GM21619 (cell line): ENCODE measurements around the gene FDX1.
"Not testable (repeated sequence)": the region's sequence is repeated elsewhere in the genome, so short reads cannot be mapped to it uniquely, and the experiment has no call there.

Experiments
- ATAC-seq: cut with Tn5 transposase; IDR thresholded peaks from one replicate; pipeline ENCODE4 v1.9.1; 2021; ENCODE audit not compliant: unreplicated experiment

The FDX1 gene, protein sequence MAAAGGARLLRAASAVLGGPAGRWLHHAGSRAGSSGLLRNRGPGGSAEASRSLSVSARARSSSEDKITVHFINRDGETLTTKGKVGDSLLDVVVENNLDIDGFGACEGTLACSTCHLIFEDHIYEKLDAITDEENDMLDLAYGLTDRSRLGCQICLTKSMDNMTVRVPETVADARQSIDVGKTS

GRCh38 chr11:110429731-110430266, at the start of gene FDX1:
Gene FDX1 (plus strand): TSS chr11:110429948. CDS start chr11:110430121, 173 bp downstream.
- peak; percentile 81 for ATAC-seq

DNA sequence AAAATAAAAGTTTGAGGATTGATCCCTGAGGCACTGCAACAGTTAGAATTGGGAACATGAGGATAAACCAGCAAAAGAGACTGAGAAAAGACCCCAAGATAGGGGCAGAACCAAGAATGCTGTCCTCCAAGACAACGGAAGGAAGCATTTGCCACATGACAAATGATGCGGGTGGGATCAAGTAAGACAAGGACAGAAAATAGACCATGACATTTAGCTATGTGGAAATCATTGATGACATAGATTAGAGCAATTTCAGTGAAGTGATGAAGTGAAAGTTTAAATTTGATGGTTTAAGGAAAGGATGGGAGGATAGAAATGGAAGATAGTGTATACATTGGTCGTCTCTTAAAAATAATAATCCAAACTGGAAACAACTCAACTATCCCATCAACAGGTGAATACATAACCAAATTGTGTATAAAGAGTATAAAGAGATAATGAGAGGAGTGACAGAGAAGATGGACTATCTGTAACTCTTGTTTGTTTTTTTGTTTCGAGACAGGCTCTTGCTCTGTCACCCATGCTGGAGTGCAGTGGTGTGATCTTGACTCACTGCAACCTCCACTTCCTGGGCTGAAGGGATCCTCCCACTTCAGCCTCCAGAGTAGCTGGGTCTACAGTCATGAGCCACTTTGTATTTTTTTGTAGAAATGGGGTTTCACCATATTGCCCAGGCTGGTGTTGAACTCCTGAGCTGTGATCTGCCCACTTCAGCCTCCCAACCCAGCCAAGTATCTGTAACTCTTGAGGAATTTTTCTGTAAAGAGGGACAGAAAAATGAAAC, 48.7 kb upstream of the FDX1 start:
- ATAC-seq, result no peak

DNA sequence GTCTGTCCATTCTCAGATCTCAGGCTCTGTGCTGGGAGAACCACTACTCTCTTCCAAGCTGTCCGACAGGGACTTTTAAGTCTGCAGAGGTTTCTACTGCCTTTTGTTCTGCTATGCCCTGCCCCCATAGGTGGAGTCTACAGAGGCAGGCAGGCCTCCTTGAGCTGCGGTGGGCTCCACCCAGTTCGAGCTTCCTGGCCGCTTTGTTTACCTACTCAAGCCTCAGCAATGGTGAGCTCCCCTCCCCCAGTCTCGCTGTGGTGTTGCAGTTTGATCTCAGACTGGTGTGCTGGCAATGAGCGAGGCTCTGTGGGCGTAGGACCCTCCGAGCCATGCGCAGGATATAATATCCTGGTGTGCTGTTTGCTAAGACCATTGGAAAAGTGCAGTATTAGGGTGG, 41.5 kb upstream of the FDX1 start:
- not testable (repeated sequence) for ATAC-seq

- no peak for ATAC-seq
Observed at GRCh38 chr11:110389965-110390364, 39.8 kb upstream of the FDX1 start.

GRCh38 chr11:110392056-110392455, 37.7 kb upstream of the FDX1 start:
- no peak for ATAC-seq

GRCh38 chr11:110397668-110398286, 32.0 kb upstream of the FDX1 start:
- ATAC-seq, result not testable (repeated sequence)

DNA sequence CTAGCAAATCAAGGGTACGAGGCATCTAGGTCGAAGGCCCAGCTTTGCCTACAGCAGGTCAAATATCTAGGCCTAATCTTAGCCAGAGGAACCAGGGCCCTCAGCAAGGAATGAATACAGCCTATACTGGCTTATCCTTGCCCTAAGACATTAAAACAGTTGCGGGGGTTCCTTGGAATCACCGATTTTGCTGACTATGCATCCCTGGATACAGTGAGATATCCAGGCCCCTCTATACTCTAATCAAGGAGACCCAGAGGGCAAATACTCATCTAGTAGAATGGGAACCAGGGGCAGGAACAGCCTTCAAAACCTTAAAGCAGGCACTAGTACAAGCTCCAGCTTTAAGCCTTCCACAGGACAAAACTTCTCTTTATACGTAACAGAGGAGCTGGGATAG, 26.2 kb upstream of the FDX1 start:
- ATAC-seq, result not testable (repeated sequence)

DNA sequence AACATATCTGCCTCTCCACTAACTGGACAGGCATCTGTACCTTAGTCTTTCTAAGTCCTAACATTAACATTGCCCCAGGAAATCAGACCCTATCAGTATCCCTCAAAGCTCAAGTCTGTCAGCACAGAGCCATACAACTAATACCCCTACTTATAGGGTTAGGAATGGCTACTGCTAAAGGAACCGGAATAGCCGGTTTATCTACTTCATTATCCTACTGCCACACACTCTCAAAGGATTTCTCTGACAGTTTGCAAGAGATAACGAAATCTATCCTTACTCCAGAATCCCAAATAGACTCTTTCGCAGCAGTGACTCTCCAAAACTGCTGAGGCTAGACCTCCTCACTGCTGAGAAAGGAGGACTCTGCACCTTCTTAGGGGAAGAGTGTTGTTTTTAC, 24.1 kb upstream of the FDX1 start:
- not testable (repeated sequence) for ATAC-seq

GRCh38 chr11:110407315-110407714, 22.4 kb upstream of the FDX1 start:
- ATAC-seq, result no peak

DNA sequence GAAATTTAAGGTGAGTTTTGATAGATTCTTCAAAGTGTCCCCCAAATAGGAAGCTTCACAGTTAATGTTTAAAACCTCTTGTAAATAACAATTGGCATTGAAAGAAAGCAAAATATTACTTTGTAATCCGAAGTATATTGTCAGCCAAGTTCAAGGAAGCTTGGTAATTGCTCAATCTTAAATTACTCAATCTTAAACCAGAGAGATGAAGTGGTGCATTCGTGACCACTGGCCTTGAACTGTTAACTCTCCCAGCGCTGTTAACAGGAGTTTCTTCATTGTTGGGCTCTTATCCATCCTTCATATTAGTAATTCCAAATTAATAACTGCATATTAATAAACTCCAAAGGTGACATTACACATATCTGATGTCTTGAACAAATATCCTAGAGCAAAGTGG, 20.6 kb upstream of the FDX1 start:
- ATAC-seq, result no peak

GRCh38 chr11:110410651-110411050, 19.1 kb upstream of the FDX1 start:
- ATAC-seq, result no peak

- ATAC-seq, result no peak
Observed at GRCh38 chr11:110415081-110415480, 14.7 kb upstream of the FDX1 start.

GRCh38 chr11:110421658-110422057, 8.1 kb upstream of the FDX1 start:
- ATAC-seq, result not testable (repeated sequence)

GRCh38 chr11:110422306-110422905, 7.3 kb upstream of the FDX1 start:
- no peak for ATAC-seq

DNA sequence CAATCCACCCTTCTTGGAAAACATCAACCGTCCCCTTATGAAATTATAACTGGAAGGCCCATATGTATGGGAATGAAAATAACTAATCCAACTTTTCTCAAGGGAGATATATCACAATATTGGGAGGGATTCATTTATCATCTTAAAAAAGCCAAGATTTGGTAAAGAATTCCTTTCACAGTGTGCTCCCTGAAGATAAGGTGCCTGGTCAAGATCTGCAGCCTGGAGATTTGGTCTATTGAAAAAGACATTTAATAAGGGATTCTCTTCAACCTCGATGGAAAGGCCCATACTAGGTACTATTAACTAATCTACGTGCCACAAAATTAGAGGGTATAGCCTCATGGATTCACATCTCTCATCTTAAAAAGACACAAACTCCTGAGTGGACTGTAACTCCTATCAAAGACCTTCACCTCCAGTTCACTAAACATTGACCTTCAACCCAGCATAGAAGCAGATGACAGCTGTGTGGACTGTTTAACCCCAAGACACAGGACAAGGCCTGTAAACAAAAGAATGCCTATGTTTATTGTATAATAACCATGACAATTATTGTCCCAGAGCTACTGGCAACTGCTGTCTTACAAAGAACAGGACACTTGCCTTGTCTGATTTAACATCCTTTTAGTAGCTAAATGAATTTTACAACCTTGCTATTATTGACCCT, 4.8 kb upstream of the FDX1 start:
- no peak for ATAC-seq

DNA sequence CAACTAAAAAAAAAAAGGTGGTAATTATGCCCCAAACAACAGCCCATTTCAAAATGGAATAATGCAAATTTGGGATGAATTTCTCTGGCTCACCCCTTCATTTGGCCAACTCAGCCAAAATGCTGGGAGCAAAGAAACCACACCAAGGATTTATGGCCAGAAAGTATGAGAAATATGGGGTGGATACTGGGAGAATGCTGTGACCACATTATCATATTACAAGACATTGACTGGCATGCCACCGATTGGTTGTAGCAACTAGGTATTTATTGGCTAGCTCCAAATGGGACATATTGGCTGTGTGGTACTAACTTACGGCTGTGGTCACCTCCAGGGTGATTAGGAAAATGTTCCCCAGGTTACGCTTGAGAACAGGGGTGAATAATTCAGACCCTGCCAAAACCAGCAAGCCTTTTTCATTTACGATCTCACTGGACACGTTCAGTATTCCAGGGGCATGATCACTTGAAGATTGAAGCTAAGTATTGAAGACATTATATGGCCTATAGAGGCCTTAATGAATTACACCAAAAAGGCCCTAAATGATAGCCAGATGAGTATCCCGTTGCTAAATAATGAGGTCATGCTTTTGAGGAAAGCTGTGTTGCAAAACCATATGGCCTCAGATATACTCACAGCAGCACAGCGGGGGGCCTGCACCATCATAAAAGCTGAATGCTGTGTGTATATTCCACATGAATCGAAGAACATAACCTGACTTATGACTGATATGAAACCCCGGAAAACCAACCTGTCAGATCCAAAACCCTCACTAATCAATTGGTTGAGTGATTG, 3.8 kb upstream of the FDX1 start:
- no peak for ATAC-seq

DNA sequence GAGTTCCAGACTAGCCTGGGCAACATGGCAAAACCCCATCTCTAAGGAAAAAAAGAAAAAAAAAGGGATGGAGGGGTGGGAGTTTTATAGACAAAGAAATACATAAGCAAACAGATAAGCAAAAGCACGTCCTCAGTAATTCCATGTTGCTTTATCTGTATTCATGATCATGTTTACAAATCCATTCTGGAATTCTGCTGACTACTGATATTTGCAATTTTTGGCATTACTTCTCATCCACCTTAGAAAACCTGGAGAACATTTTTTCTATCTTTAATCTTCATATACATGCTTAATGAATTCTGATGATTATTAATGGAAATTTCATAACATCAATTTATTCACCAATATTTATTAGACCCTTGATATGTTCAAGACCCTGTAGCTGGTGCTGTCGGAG, 1.7 kb upstream of the FDX1 start:
- ATAC-seq, result no peak

DNA sequence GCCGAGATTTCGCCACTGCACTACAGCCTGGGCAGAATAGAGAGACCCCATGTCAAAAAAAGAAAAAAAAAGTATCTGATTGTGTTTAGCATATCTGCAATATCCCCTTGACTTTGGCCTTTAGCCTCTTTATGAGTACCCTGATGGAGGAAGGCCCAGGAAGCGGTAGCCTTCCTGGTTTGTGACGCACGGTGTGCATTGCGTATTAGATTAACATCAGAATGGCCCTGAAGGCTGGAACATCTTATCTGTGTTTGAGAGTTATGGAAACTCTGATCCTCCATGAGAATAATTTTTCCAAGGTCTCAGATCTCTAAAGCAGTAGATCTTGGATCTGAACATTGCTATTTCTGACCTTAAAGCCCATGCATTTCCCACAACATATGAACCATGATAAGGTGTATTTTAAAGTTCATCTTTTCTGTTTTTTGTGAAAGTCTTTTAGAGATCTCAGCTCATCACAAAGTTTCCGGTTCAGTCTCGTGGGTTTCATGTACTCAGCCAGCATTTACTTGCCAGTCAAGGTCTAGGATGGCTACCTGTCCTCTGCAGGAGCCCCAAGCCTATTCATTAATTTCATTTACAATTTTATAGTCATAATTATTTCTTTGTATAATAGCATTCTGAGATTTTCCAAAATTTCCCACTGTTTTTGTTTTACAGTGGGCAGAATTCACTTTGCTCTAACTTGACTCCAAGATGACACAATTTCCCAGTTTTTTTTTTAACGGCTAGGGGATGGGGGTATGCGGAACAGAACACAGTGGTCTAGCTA, 605 bp upstream of the FDX1 start:
- ATAC-seq, result no peak

DNA sequence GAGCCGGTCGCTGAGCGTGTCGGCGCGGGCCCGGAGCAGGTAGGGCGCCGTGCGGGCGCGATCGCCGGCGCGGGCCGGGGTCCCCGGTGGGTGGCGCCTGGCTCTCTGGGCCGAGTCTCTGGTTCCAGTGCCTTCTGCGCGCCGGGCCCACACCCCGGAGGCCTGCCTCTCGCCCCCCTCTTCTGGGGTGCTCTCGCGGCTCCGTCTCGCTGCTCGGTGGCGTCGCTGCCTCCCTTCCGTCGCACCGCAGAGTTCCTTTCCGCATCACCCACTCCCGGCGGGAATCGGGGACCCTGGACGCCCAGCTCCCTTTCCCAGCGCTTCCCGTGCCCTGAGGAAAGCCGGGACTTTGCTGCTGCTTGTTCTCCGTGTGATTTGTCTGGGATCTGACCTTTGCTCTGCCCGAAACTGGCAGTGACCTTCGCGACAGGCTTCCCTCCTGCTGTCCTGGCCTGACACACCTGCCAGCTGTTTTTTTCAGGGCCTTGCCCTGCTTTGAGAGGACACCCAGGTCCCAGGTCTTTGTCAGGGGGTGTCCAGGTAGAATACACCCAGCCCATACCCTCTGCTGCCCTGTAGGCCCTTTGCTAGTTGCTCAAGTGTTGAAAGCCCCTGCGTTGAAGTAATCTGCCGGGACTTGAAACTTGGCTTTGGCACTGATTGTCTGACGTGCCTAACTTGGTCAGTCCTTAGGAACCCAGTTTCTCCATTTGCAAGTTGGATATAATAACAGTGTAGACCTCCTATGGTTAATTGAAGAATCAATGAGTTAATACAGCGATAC, 711 bp downstream of the FDX1 start:
- peak; percentile 31 for ATAC-seq
